HG03521 (cell line): ENCODE data around the gene NUDT4.
"Not testable (repeated sequence)": the region's sequence is repeated elsewhere in the genome, so short reads cannot be mapped to it uniquely, and the experiment has no call there.

Source experiments
- ATAC-seq: cut with Tn5 transposase; IDR thresholded peaks from one replicate; pipeline ENCODE4 v1.9.1; 2021; ENCODE audit warnings: mild to moderate bottlenecking, moderate library complexity; ENCODE audit not compliant: unreplicated experiment

Gene NUDT4

DNA sequence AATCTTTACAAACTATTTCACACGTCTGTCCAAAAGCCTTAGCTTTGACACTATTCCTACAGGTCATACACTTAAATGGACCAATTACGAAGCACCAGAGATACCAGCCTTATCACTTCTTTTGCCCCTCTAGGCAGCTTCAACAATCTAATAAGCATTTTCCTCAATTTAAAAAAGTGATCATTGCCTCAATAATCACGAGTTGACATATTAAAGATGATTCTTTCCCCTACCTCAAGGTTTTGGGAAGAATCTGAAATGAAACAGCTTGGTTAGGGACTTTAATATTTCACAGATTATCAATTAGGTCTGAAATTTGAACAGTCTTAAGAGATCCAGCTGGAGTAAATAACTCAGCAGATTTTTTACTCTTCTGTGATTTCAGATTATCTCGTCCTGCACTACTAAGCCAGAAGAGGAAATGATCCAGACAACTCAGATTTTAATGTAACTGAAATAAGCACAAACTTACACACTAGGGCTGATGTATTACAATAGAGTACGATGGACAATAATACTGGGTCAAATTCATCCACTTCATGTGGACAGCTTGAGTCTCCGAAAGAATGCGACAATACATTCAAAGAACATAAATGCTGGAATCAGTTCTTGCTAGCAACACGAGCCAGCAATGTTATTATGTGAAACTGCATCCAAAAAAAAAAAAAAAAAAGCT is 48.1 kb downstream of the NUDT4 start:
- no peak for ATAC-seq

DNA sequence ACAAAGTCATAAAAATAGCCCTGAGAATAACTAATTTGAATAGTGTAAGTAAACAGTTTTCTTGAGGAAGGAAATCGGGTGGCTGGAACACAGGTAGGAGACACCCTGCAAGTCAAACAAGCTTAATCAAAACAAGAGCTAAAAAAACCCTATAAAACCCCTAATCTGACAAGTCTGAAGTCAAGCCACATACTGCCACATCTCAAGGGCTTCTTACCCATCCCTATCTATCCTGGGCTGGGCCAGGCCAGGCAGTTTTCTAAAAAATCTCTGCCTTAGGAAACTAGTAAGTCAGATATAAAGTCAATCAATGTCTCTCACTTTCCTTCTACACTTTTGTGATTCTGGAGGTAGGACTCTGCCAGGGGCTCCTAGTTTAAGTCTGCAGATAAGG is 48.7 kb downstream of the NUDT4 start:
- no peak for ATAC-seq

DNA sequence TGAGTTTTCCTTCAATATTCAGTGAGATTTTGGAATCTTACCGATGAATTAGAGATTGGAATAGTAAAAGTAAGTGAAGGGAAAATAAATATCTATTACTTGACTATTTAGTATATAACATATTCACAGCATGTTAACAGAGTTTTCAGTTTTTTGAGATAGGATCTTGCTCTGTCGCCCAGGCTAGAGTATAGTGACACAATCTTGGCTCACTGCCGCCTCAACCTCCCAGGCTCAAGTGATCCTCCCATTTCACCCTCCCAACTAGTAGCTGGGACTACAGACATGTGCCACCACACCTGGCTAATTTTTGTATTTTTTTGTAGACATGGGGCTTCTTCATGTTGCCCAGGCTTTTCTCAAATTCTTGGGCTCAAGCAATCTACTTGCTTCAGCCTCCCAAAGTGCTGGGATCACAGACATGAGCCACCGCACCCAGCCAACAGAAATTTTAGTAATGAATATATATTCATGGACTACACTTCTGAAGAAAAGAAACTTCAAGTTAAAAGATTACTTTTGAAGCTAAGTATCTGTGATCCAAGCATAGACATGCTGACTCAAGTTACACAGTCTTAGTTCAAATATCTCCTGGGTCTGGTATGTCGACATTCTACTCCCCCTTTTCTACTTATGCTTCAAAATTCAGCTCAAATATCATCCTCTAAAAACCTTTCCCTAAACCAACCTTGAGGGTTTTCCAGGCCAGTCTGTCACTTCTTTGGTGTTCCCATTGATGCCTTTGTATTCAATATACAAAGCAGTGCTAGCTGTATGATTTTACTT is 50.2 kb downstream of the NUDT4 start:
- no peak for ATAC-seq

DNA sequence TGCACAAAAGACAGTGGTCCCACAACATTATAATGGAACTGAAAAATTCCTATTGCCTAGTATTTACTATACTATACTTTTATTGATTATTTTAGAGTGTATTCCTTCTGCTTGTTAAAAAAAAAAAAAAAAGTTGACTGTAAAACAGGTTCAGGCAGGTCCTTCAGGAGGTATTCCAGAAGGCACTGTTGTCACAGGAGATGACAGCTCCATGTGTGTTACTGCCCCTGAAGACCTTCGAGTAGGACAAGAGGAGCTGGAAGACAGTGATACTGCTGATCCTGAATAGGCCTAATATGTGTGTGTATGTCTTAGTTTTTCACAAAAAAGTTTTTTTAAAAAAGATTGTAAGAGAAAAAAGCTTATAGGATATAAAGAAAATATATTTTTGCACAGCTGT is 51.7 kb downstream of the NUDT4 start:
- ATAC-seq, result no peak

DNA sequence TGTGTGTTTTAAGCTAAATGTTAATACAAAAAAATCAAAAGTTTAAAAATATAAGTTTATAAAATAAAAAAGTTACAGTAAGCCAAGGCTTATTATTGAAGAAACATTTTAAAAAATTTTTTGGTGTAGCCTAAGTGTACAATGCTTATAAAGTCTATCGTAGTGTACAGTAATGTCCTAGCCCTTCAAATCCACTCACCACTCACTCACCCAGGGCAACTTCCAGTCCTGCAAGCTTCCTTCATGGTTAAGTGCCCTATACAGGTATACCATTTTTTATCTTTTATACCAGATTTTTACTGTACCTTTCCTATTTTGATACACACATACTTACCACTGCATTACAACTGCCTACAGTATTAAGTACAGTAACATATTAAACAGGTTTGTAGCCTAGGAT is 52.1 kb downstream of the NUDT4 start:
- no peak for ATAC-seq

DNA sequence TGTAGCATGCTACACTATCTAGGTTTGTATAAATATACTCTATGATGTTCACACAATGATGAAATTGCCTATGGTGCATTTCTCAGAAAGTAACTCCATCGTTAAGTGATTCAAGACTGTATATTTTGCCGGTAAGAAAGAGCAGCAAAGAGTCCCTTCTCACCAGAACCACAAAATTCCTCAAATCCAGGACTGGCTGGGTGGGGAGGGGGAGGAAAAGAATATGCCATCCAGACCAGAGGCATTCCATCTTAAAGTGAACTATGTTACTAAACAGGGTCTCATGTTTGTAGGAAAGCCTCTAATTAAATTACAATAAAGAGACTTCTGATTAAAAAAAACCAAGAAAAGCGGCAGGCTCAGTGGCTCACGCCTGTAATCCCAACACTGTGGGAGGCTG is 52.6 kb downstream of the NUDT4 start:
- no peak for ATAC-seq

DNA sequence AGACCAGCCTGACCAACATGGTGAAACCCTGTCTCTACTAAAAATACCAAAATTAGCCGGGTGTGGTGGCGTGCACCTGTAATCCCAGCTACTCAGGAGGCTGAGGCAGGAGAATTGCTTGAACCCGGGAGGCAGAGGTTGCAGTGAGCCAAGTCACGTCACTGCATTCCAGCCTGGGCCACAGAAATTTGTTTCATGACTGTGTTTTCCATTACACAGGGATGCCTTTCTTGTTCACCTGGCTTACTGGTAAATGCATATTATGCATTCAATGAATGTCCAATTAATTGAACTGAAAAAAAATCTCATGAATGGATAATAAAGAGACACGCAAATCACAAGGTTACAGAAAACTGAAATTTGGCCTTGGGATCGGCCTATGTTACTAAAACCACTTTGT is 54.3 kb downstream of the NUDT4 start:
- ATAC-seq, result not testable (repeated sequence)

DNA sequence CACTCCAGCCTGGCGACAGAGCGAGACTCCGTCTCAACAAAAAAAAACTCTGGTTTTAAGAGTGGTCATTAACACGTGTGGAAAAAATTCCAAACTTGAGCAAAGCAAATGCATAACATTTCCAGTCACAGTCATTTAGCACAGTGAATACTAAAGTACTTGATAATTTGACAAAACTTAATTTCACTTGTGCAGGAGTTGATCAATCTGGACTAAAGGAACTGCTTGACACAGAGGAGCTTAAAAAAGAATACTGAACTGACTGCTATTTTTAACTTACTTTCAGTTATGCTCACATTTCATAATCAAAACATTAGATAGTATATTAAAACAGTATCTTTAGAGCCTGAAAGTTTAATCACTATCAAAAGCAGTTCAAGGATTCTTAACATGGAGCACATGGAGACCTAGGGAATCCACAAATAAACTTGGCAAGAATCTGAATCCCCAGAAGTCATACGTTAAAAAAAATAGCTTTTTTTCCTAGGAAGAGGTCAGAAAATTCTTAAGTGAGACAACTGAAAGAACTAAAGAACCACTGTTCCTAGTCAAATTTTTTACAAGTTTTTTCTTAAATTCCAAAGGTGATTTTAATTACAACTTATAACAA is 56.6 kb downstream of the NUDT4 start:
- ATAC-seq, result no peak

DNA sequence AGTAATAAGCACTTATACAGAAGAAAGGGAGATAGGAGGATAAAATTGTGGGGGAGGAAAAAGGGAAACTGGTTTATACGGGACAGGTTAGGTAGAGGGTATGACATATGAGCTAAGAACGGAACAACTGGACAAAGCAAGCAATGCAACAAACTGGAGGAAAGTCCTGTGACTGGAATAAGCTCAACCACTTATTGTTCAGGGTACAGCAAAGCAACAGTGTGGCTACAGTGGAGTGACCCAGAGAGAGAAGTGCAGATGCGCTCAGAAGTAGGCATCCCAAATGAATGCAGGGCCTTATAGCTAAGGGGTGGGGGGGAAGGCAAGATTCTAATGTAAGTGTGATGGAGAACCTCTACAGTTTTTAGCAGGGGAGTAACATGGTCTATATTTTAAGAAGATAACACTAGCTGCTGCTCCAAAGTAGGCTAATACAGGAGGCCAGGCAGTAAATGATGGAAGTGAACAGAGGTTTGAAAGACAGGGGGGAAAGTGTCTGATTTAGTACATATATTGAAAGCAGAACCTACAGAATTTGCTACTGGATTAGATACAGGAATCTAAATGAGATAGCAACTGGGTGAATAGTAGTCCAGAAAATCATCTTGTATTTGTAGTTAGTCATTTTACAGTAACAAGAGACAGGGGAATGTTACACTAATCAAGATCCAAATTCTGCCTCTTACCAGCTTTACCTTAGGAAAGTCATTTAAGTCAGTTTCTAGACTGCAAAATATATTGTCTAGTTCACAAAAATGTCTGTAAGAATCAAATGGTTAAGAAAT is 60.7 kb downstream of the NUDT4 start:
- no peak for ATAC-seq

DNA sequence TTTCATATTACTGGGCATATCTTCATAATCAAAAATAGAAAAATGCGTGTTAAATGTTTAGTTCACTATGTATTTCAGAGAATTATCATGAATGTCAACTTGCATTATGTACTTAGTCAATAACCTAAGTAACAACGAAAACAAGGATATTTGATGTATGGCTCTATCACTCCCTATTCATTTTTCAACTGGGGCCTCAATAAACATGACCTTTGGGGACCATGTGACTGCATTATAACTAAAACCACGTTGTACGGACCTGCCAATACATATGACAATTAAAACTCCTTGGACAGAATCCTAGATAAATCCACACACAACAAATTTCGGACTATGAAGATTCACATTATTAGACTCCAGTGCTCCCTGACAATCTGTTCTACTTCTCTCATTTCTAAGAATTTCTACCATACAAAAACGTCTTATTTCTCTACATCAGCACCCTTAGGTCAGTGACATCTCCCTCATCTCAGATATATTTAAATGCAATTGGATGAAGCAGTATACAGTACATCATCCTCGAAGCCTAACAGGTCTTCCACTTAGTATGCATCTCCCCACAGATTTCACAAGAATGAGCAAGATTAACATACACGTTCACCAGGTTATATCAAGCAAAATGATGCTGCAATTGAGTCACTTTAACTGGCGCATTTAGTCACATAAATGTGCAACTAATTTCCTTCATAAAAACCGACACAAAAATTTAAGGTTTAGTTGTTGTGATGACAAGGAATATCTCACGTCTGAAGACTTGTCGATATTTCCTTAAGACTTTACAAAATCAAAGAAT is 62.5 kb downstream of the NUDT4 start:
- ATAC-seq, result no peak

DNA sequence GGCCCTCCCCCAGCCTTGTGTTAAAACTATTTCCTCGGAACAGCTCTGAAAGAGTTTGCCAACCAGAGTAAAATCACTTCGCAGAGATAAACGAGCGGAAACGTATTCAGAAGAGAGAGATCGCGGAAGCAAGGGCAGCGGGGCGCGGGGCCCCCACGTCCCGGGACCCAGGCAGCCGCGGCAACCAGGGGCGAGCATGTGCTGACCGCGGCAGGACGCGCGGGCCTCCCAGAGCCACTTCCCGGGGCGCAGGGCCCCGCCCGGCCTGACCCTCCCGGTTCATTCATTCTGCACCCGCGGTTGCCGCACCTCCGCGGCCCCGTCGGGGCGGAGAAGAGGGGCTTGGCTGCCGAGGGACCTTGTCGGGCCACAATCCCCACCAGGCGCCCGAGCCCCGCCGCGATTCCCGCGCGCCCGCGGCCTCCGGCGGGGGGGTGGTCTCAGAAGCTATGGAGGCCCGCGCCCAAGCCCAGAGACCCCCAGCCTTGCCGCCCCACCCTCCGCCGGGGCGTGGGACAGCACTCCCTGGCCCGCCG is 63.4 kb downstream of the NUDT4 start:
- no peak for ATAC-seq

DNA sequence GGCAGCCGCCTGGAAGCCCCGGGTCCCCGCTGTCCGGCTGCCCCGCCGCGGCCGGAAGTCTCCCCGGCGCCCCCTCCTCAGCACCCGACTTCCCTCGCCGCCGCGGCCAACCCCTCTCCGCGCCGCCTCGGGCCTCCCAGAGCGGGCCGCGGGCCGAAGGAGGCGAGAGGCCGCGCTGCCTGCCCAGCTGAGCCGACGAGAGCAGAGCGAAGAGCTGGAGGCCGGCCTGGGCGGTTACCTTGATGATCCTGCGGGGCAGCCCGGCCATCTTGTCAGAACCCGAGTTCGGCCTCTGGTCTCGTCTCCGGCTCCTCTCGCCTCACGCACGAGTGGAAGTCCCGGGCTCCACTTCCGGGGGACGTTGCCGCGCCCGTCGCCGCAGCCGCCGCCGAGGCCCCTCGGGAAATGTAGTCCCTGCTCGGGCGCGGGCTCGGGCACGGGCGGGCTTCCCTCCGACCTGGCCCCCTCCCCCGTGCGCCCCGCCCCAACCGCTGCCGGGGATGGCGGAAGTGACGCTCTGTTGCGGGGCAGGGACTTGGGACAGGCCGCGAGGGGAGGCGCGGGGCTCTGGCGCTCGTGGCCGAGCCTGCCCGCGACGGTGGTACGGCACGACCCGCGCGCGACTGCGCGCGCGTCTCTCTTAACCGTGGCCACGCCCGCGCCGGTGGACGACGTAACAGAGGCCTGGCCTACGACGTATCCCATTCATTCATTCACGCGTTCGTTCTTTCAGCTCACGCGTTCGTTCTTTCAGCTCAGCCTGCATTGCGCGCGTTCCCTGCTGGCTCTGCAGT is 64.1 kb downstream of the NUDT4 start, which contains the start of gene UBE2N:
Gene UBE2N (minus strand): TSS at position 331 of the 794 bp plus-strand sequence. CDS start 63 bp downstream, at position 268.
- ATAC-seq, result peak; percentile 76

DNA sequence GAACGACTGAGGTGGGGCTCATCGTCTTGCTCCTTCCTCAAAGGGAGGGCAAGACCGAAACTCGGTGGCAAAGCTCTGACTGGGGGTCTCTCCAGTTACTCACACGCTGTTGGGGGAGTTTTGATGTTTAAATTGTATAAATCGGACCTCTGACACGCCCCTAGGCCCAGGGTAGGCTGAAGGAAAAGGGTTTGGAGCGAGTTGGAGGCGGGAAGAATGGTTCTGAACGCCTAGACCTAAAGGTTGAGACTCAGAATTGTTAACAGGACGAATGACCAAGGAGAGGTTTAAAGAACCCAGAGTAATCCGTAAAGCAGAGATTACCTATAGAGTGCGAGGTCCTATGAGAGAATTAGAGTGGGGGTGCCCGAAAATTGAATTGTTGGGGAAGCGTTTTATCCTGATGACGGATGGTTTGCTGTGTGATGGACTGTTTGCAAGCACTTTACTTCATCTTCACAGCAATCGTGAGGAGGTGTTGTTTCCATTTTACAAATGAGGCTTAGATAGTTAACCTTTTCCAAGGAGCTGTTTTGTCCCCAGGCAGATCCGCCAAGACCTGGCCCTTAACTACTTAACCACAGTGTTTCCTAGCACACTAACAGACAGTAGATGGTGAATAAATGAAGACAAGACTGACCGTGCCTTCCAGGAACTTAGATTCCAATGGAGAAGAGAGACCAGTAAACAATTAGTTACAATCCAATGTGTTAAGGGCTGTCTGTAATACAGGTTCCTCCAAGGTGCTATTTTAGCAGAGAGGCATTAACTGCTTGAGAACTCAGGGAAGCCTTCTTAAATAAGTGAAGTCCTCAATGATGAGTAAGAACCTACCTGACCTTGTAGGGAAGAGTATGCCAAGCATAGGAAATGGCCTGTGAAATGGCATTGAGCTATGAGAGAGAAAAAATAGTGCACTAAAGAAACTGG is 65.0 kb downstream of the NUDT4 start:
- no peak for ATAC-seq

DNA sequence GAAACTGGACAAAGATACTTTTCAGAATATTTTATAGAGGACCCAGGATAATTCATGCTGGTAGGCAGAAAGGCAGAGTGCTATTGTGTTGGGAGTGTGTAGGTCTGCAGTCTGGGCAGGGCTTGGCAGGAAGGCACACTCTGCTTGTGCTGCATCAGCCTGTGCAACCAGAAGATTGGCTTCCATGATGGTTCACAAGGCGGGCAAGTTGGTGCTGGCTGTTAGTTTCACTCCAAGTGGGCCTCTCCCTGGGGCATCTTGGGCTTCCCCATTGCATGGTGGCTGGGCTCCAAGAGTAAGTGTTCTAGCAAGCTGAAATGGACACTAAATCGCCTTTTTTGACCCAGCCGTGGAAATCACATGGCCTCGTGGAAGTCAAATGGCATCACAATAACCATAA is 65.9 kb downstream of the NUDT4 start:
- no peak for ATAC-seq

DNA sequence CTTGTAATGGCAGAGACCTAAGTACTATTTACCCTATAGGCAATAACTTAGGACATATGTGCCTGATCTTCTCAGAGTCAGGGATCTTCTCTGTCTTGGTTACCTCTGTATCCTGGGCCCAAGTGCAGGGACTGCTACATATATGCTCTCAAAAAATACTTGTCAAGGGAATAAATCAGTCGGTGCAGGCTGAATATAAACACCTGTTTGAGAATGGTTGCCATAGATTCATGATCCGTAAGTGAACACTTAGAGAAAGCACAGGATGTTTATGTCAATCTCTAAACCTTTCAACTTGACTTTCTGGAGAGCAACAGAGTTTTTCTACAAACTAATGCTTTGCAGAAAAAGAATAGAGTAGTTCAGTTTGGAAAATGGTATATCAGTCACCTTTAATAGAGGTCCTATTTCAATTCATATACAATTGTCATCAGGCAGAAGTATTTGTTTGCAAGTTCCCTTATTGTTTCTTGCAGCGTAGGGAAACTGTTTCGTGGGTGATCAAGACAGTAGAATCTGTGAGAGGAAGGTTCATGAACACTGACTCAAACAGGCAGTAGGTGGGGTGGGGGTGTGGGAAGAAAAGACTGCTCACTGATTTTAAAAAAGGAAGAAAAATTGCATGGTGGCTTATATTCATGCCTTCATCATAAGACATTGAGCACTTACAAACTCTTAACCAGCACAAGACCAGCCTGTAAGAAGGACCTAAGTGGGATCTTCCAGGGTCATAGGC is 70.0 kb downstream of the NUDT4 start:
- no peak for ATAC-seq

DNA sequence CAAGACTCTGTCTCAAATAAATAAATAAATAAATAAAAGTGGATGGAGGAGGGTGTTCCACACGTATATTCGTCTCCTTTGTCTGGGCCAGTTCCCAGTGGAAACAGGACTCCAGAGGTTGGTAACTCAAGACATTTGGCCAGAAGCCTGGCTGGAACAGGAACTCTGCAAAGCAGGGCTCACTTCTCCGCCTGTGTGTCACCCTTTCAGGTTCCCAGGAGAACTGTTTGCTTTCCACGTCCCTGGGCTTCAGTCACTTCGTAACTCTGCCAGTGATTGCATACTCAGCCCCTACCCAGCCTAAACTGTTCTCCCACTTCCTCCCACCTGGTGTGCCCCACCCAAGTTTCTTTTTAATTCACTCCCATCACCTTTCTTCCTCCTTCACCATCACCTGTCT is 71.1 kb downstream of the NUDT4 start:
- peak; percentile 4 for ATAC-seq

DNA sequence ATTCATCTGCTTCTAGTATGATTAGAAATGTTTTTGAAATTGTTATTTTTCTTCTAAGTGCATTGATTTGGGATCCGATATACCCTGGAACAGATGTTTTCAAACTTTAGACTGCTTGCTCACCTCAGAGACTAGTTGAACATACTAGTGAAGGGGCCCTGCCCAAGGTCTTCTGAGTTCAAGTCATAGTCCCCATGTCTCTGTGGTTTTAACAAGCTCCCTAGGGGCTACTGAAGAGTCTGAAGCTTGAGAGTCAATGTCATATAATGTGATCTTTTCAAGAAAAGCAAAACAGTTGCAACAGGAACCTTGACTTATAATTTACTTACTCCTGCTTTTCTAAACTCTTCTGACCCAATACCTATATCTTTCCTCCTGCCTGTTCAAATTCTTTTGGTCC is 71.6 kb downstream of the NUDT4 start:
- peak; percentile 83 for ATAC-seq
